HG02870 (cell line): ENCODE results near the gene TRMT112.
"Not testable (repeated sequence)": the region's sequence is repeated elsewhere in the genome, so short reads cannot be mapped to it uniquely, and the experiment has no call there.

Experiments
- ATAC-seq: cut with Tn5 transposase; IDR thresholded peaks from one replicate; pipeline ENCODE4 v1.9.1; 2021; ENCODE audit warnings: mild to moderate bottlenecking, moderate library complexity; ENCODE audit not compliant: unreplicated experiment

Gene TRMT112

DNA sequence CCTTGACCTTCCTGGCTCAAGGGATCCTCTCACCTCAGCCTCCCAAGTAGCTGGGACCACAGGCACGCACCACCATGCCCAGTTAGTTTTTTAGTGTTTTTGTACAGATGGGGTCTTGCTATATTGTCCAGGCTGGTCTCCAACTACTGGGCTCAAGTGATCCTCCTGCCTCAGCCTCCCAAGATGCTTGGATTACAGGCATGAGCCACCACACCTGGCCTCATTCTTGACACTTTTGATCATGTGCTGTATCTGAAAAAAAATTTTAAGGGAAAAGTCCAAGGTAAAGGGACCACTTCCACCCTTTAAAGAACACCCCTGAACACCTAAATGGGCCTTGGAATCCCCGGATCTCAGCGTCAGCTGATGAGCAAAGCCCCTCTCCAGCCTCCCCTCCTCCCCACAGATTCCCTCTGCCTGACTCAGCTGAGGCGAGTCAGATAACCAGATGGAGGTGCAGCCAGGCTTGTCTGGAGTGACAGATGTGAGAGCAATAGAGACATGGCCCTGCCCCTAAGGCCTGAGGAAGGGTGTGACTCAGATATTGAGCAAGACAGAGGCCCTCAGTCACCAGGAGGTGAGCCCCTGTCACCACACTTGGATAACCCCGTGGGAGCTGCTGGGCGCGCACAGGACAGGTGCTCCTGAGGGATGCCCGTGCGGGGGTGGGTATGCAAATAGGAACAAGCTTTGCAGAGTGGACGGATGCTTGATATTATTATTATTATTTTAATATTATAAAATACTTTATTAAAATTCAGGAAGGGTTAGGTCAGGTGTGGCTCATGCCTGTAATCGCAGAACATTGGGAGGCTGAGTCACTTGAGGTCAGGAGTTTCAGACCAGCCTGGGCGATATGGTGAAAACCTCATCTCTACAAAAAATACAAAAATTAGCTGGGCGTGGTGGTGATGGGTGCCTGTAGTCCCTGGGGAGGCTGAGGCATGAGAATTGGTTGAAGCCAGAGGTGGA is 17.7 kb upstream of the TRMT112 start:
- peak; percentile 71 for ATAC-seq

- no peak for ATAC-seq
These were observed 16.2 kb upstream of the TRMT112 start for GRCh38 chr11:64333556-64333955.

DNA sequence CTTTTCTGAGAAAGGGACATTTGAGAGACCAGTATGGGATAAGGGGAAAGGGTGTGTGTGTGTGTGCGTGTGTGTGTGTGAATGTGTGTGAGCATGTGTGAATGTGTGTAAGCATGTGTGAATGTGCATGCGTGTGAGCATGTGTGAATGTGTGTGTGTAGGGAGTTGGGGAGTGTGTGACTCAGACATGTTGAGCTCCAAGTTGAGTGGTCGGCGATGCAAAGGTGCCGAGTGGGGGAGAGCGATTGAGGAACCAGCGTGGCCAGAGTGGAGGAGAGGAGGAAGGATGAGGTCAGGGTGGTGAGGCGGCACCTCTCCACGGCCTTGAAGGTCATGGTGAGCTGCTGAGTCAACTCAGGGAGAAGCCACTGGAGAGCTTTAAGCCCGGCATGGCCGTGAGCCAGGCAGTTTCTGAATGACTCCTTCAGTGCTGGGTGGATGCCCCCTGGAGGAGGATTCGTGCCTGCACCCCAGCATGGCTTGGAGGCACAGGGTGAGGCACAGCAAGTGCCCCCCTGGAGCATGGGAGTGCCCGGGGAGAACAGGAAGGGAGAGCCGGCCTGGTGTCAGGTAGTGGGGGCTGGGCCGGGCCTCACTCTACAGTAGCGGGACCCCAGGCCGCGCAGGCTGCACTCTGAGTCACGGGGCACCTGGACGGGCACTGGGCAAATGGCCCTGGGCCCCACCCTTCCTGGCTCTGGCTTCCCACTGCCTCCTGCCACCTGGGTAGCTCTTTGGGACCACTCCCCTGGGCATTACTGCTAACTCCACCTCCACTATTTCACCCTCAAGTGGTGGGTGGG is 14.4 kb upstream of the TRMT112 start:
- ATAC-seq, result peak; percentile 48

- ATAC-seq, result no peak
These were observed 13.5 kb upstream of the TRMT112 start for GRCh38 chr11:64330888-64331287.

DNA sequence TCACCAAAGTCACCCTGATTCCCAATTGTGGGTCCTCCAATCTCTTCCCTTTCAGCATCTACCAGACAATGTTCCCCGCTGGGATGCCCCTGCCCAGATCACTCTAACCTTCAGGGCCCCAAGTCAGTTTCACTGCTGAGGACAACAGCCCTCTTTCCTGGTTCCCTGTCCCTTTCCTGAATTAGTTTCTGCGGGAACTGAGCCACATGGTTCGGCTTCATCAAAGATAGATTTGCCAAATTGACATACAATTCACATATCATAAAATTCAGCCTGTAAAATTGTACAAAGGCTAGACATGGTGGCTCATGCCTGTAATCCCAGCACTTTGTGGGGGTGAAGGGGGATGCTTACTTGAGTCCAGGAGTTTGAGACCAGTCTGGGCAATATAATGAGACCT is 10.6 kb upstream of the TRMT112 start:
- no peak for ATAC-seq

DNA sequence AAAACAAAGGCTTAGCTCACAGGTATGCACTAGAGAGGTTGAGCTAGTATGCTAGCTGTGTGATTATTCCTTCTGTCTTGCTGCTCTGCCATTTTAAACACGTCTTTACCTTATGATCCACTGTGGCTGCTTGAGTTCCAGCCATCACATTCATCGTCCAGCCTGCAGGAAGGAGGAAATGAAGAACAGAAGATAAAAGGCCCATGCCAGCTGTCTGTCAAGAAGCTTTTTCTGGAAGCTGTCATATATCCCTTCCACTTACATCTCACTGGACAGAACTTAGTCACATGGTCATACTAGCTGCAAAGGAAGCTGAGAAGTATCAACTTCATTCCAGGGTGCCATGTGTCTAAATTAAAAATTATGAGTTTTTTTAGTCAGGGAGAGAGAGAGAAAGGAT is 10.0 kb upstream of the TRMT112 start:
- ATAC-seq, result no peak

- ATAC-seq, result no peak
These were observed 7.5 kb upstream of the TRMT112 start for GRCh38 chr11:64324692-64325469.

- not testable (repeated sequence) for ATAC-seq
These were observed 6.6 kb upstream of the TRMT112 start for GRCh38 chr11:64323984-64324383.

GRCh38 chr11:64323373-64323772 is 6.0 kb upstream of the TRMT112 start:
- no peak for ATAC-seq

DNA sequence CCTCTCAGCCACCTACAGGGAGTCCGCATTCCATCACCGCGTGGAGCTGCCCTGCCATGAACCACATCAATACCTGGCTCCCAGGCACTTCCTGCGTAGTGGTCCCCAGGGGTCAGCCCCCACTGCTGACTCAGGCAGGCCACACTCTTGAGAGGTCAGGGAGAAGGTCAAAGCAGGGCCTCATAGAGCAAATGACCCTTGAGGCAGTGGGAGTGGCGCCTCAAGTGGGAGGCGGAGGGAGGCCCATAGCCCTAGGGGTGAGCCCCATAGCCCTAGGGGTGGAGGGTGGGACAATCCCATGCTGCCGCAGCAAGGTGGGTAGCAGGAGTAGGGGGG is 5.5 kb upstream of the TRMT112 start:
- ATAC-seq, result no peak

DNA sequence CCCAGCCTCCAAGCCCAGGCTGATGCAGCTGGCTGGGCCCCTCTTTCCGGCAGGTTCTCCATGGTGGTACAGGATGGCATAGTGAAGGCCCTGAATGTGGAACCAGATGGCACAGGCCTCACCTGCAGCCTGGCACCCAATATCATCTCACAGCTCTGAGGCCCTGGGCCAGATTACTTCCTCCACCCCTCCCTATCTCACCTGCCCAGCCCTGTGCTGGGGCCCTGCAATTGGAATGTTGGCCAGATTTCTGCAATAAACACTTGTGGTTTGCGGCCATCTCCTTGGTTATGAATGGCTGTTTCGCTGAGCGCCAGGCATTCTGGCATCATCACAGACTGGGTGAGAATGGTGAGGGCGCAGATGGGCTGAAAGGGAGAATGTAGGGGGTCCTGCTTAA is 4.2 kb upstream of the TRMT112 start:
- no peak for ATAC-seq

DNA sequence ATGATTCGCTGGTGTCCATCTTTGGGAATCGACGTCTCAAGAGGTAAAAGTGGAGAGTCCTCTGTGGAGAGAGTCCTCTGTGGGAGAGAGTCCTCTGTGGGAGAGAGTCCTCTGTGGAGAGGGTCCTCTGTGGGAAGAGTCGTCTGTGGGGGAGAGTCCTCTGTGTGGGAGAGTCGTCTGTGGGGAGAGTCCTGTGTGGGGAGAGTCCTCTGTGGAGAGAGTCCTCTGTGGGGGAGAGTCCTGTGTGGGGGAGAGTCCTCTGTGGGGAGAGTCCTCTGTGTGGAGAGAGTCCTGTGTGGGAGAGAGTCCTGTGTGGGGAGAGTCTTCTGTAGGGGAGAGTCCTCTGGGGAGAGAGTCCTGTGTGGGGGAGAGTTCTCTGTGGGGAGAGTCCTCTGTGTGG is 3.7 kb upstream of the TRMT112 start:
- ATAC-seq, result no peak

DNA sequence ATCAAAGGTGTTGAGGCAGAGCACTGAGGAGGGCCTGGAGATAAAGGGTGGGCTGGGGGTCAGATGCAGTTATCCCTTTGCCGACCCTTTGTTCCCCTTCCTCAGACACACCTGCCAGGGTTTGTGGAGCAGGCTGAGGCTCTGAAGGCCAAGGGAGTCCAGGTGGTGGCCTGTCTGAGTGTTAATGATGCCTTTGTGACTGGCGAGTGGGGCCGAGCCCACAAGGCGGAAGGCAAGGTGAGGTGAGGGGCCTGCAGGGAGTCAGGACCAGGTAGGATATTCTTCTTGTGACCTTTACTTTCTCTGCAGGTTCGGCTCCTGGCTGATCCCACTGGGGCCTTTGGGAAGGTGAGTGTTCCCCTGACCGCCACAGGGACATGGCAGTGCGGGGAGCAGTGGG is 3.2 kb upstream of the TRMT112 start:
- no peak for ATAC-seq

GRCh38 chr11:64318766-64319761 is 1.7 kb upstream of the TRMT112 start:
- no peak for ATAC-seq

DNA sequence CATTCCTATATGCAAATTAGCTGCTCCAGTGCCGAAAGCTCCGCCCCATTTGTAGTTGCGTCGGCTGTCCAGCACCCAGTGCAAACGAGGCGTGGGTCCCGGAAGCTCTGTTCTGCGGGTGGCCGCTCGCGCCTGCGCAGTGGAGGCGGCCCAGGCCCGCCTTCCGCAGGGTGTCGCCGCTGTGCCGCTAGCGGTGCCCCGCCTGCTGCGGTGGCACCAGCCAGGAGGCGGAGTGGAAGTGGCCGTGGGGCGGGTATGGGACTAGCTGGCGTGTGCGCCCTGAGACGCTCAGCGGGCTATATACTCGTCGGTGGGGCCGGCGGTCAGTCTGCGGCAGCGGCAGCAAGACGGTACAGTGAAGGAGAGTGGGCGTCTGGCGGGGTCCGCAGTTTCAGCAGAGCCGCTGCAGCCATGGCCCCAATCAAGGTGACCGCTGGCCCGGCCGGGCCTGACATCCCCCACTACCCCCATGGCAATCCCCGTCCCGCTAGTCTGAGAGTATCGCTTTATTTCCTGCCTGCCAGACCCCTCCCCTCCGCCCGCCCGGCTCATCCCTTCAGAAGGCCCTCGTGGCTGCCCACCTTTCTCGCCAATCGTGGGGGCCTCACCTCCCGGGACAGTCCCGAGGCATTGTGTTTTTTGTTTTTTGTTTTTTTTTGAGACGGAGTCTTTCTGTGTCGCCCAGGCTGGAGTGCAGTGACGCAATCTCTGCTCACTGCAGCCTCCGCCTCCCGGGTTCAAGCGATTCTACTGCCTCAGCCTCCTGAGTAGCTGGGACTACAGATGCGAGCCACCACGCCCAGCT is 804 bp upstream of the TRMT112 start, which contains the start of gene PRDX5:
PRDX5 (plus strand) TSS at position 161 of the 805 bp plus-strand sequence; CDS start at position 256, 95 bp downstream.
- peak; percentile 63 for ATAC-seq

DNA sequence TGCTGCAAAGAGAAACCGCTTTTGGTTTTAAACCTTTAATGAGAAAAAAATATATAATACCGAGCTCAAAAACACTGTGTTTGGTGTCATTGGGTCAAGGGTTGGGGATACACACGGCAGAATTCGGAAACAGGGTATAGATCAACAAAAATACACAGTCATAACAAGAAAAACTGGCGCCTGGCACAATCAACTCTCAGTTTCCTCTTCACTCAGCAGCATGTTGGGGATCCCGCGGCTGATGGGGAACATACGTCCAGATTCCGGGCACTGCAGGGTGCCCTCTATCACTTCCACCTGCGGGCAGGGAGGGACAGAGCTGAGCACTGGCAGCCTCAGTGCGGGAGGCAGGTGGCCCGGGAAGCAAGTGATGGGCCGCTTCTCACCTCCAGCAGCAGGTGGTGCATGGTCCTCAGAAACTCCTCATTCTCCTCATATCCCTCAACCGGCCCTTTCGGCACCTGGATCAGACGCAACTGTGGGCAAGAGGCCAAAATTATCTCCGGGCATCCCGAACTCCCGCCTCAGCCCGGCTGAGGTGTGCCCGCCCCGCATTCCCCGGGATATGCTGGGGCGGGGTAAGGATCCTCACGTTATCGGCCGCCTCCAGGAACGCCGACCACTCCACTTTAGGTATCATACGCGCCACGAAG is 561 bp downstream of the TRMT112 start:
- ATAC-seq, result no peak

DNA sequence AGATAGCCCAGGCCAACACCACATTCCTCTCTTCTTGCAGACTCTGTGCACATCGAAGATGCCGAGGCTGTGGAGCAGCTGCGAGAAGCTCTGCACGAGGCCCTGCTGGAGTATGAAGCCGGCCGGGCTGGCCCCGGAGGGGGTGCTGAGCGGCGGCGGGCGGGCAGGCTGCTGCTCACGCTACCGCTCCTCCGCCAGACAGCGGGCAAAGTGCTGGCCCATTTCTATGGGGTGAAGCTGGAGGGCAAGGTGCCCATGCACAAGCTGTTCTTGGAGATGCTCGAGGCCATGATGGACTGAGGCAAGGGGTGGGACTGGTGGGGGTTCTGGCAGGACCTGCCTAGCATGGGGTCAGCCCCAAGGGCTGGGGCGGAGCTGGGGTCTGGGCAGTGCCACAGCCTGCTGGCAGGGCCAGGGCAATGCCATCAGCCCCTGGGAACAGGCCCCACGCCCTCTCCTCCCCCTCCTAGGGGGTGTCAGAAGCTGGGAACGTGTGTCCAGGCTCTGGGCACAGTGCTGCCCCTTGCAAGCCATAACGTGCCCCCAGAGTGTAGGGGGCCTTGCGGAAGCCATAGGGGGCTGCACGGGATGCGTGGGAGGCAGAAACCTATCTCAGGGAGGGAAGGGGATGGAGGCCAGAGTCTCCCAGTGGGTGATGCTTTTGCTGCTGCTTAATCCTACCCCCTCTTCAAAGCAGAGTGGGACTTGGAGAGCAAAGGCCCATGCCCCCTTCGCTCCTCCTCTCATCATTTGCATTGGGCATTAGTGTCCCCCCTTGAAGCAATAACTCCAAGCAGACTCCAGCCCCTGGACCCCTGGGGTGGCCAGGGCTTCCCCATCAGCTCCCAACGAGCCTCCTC is 1.5 kb downstream of the TRMT112 start:
- not testable (repeated sequence) for ATAC-seq
